ENCODE results near the gene TBC1D2B.

DNA sequence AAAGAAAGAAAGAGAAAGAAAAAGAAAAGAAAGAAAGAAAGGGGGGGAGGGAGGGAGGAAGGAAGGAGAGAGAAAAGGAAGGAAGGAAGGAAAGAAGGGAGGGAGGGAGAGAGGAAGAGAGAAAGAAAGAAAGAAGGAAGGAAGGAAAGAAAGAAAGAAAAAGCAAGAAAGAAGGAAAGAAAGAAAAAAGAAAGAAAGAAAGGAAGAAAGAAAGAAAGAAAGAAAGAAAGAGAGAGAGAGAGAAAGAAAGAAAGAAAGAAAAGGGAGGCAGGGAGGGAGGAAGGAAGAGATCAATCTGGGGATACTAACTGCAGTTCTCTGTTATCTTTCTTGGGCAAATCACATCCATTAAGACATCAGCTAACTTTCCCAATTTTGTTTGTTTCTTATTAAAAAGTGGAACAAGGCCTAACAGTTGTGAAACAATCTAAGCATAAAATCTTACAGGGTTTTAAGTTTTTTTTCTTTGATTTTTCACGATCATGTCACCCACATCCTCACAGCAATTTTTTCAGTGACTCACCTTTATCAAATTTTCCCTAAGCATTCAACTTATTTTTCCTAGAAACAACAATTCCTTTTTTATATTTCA lies 36.8 kb downstream of the TBC1D2B start:
- TF ChIP-seq, protein P1, sequence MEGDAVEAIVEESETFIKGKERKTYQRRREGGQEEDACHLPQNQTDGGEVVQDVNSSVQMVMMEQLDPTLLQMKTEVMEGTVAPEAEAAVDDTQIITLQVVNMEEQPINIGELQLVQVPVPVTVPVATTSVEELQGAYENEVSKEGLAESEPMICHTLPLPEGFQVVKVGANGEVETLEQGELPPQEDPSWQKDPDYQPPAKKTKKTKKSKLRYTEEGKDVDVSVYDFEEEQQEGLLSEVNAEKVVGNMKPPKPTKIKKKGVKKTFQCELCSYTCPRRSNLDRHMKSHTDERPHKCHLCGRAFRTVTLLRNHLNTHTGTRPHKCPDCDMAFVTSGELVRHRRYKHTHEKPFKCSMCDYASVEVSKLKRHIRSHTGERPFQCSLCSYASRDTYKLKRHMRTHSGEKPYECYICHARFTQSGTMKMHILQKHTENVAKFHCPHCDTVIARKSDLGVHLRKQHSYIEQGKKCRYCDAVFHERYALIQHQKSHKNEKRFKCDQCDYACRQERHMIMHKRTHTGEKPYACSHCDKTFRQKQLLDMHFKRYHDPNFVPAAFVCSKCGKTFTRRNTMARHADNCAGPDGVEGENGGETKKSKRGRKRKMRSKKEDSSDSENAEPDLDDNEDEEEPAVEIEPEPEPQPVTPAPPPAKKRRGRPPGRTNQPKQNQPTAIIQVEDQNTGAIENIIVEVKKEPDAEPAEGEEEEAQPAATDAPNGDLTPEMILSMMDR (IDR thresholded peaks at IDR 0.05; ENCODE audit: low read depth, low read length, missing input control) = no peak
- TF ChIP-seq, protein P2, sequence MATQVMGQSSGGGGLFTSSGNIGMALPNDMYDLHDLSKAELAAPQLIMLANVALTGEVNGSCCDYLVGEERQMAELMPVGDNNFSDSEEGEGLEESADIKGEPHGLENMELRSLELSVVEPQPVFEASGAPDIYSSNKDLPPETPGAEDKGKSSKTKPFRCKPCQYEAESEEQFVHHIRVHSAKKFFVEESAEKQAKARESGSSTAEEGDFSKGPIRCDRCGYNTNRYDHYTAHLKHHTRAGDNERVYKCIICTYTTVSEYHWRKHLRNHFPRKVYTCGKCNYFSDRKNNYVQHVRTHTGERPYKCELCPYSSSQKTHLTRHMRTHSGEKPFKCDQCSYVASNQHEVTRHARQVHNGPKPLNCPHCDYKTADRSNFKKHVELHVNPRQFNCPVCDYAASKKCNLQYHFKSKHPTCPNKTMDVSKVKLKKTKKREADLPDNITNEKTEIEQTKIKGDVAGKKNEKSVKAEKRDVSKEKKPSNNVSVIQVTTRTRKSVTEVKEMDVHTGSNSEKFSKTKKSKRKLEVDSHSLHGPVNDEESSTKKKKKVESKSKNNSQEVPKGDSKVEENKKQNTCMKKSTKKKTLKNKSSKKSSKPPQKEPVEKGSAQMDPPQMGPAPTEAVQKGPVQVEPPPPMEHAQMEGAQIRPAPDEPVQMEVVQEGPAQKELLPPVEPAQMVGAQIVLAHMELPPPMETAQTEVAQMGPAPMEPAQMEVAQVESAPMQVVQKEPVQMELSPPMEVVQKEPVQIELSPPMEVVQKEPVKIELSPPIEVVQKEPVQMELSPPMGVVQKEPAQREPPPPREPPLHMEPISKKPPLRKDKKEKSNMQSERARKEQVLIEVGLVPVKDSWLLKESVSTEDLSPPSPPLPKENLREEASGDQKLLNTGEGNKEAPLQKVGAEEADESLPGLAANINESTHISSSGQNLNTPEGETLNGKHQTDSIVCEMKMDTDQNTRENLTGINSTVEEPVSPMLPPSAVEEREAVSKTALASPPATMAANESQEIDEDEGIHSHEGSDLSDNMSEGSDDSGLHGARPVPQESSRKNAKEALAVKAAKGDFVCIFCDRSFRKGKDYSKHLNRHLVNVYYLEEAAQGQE (IDR thresholded peaks at IDR 0.05) = no peak
- TF ChIP-seq, protein P3, sequence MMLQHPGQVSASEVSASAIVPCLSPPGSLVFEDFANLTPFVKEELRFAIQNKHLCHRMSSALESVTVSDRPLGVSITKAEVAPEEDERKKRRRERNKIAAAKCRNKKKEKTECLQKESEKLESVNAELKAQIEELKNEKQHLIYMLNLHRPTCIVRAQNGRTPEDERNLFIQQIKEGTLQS (IDR thresholded peaks at IDR 0.05) = no peak
- TF ChIP-seq, protein P4, sequence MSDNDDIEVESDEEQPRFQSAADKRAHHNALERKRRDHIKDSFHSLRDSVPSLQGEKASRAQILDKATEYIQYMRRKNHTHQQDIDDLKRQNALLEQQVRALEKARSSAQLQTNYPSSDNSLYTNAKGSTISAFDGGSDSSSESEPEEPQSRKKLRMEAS (IDR thresholded peaks at IDR 0.05) = no peak
- TF ChIP-seq RAD21 (IDR thresholded peaks at IDR 0.05) = no peak
- no peak for TF ChIP-seq RXRA (IDR thresholded peaks at IDR 0.05)

Data from liver (tissue), 3 donors.